ENCODE data around the gene ALK. TPM values are rescaled to one million over a fixed set of nuclear protein-coding genes. Genes with fewer than 3 reads are reported as not detected.

Gene ALK
- total RNA-seq, 6 donors from 2014 or later = 0.17 to 2.1 (median 0.35) TPM

DNA sequence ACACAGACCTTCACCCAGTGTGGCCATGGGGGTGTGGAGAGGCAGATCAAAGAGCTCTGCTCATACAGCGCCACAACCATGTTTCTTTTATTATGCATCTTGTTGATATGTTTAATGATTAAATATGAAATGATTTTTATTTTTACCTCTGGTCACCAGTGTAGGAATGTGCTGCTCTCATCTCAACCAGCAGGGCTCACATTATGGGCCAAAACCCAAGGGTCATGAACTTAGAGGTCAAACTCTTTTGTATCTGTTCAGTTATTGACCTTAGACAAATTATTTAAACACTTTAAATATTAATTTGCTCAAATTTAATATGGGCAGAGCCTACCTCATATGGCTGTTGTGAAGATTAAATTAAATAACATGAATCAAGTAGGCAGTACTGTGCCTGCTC, 386.2 kb downstream of the ALK start:
- no peaks in the 10 kb centered on the region for H3K36me3 ChIP-seq
- ATAC-seq (ENCODE audit: low FRiP score in 2 of 2) = no peak
- TF ChIP-seq EP300 (IDR thresholded peaks at IDR 0.05) = no peak
- no peak for TF ChIP-seq POLR2AphosphoS5 (IDR thresholded peaks at IDR 0.05)
- TF ChIP-seq POLR2A (IDR thresholded peaks at IDR 0.05) = no peak
- TF ChIP-seq, protein P1, sequence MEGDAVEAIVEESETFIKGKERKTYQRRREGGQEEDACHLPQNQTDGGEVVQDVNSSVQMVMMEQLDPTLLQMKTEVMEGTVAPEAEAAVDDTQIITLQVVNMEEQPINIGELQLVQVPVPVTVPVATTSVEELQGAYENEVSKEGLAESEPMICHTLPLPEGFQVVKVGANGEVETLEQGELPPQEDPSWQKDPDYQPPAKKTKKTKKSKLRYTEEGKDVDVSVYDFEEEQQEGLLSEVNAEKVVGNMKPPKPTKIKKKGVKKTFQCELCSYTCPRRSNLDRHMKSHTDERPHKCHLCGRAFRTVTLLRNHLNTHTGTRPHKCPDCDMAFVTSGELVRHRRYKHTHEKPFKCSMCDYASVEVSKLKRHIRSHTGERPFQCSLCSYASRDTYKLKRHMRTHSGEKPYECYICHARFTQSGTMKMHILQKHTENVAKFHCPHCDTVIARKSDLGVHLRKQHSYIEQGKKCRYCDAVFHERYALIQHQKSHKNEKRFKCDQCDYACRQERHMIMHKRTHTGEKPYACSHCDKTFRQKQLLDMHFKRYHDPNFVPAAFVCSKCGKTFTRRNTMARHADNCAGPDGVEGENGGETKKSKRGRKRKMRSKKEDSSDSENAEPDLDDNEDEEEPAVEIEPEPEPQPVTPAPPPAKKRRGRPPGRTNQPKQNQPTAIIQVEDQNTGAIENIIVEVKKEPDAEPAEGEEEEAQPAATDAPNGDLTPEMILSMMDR (IDR thresholded peaks at IDR 0.05) = no peak
- H3K4me3 ChIP-seq = no peak overlapping the region
- no peak overlapping the region for H3K27ac ChIP-seq
- H3K9me3 ChIP-seq = no peaks in the 10 kb centered on the region
- H3K4me1 ChIP-seq = no peaks in the 10 kb centered on the region
- DNase-seq = no peak
- no peaks in the 10 kb centered on the region for H3K27me3 ChIP-seq
- 84 to 95% methylated on average over 1 of the region's 1 CpG for WGBS, 2 donors

DNA sequence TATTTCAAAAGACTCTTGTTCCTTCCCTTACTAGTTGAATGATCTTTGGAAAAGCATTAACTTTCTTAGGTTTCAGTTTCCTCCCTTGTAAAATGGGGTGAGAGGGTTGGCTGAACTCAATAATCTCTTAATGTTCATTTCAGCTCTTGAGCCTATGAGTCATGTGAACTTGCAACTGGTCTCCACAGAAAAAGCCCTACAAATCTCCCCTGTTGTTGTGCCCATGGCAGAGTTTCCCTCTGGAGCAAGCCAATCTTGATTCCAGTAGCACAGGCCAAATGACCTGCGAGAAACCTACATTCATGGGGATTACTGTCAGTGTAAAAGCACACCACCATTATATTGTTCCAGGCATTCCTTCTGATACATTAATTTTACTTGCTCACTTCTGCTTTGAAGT, 388.9 kb downstream of the ALK start:
- H3K4me1 ChIP-seq = no peaks in the 10 kb centered on the region
- TF ChIP-seq POLR2A (IDR thresholded peaks at IDR 0.05) (no peak), EP300 (IDR thresholded peaks at IDR 0.05) (no peak), POLR2AphosphoS5 (IDR thresholded peaks at IDR 0.05) (no peak)
- TF ChIP-seq, protein P1 (IDR thresholded peaks at IDR 0.05) = no peak

DNA sequence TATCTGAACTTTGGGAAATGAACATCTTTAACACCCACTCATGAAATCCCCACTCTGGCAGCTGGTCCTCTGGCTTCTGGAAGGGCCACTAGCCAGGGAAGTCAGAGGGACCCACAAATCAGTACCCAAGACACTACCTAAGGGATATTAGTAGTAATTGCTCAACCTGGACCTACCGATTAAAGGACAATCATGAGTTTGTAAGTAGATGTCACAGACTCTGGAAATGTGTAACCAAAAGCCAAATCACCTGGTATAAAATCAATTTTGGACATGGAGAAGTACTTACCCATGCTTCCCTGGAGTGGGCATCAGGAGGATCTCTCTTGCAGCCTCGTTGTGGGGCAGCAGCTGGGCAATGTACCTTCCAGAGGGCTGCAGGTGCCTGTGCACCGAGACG, 389.8 kb downstream of the ALK start:
- H3K9me3 ChIP-seq = no peaks in the 10 kb centered on the region
- H3K27me3 ChIP-seq = no peaks in the 10 kb centered on the region
- H3K27ac ChIP-seq = no peak overlapping the region
- TF ChIP-seq POLR2A (IDR thresholded peaks at IDR 0.05) (no peak), EP300 (IDR thresholded peaks at IDR 0.05) (no peak), POLR2AphosphoS5 (IDR thresholded peaks at IDR 0.05) (no peak)
- TF ChIP-seq, protein P1 (IDR thresholded peaks at IDR 0.05) = no peak
- no peaks in the 10 kb centered on the region for H3K4me1 ChIP-seq
- 85 to 91% methylated on average over 4 of the region's 4 CpGs for WGBS, 2 donors
- H3K36me3 ChIP-seq = no peaks in the 10 kb centered on the region
- DNase-seq = peak in 1 of 2 donors; percentile 3
- H3K4me3 ChIP-seq = no peak overlapping the region
- ATAC-seq (ENCODE audit: low FRiP score in 2 of 2) = no peak

More for the DNA sequence above, 388.9 kb downstream of the ALK start:
- no peaks in the 10 kb centered on the region for H3K36me3 ChIP-seq
- H3K9me3 ChIP-seq = no peaks in the 10 kb centered on the region
- DNase-seq = no peak
- no peaks in the 10 kb centered on the region for H3K27me3 ChIP-seq
- H3K4me3 ChIP-seq = no peak overlapping the region
- H3K27ac ChIP-seq = no peak overlapping the region
- 76 to 88% methylated on average over 1 of the region's 1 CpG for WGBS, 2 donors
- no peak for ATAC-seq (ENCODE audit: low FRiP score in 2 of 2)

DNA sequence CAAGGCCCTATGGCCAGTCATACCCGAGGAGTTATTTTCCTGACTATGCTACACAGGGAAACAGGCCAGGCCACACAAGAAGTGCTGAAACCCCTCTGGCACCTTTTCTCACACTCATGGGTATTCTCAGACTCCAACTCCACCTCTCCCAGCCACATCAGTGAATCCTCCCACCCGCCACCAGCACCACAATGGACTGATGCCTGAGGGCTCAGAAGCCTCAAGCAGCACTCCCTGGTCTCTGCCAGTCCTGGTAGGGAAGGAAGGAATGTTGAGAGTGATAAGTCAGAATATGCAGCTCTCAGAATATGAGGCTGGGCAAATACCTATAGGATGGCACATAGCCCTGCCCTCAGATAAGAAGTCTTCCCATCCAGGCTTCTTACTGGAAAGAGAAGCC, 391.1 kb downstream of the ALK start:
- H3K9me3 ChIP-seq = no peaks in the 10 kb centered on the region
- H3K27ac ChIP-seq = no peak overlapping the region
- no peak for DNase-seq
- WGBS, 2 donors = 88 to 91% methylated on average over 2 of the region's 2 CpGs
- ATAC-seq (ENCODE audit: low FRiP score in 2 of 2) = no peak
- no peaks in the 10 kb centered on the region for H3K4me1 ChIP-seq
- no peaks in the 10 kb centered on the region for H3K36me3 ChIP-seq
- no peaks in the 10 kb centered on the region for H3K27me3 ChIP-seq
- no peak overlapping the region for H3K4me3 ChIP-seq
- TF ChIP-seq POLR2A (IDR thresholded peaks at IDR 0.05) (no peak), EP300 (IDR thresholded peaks at IDR 0.05) (no peak), POLR2AphosphoS5 (IDR thresholded peaks at IDR 0.05) (no peak)
- TF ChIP-seq, protein P1 (IDR thresholded peaks at IDR 0.05) = no peak

DNA sequence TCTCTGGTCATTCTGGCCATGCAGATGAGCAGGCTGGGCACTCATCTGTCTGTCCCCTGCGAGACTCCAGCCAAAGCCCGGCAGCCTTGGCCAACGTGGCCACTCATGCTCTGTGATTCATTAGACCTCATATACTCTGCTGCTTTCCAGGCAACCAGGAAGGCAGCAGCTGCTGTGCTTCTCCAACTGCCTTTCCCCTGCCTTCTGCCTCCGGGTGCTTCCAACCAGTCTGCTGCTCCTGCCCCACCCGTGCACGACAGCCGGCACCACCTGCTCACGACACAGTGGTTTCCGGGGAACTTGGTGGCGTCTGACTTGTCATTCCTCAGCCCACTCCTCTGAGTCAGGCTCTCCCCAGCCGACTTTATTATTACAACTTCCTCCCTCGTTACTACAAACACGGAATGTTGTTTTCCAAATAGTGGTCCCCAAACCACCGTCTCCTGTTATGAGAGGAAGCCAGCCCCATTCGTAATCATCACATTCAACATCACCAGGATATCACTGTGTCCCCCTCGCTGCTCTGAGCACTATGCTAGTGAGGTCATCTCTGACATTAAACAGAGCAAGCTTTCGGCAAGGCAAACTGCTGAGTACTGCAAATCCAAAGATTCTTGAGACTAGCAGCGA, 392.4 kb downstream of the ALK start:
- Histone ChIP-seq H3K27me3 (no peaks in the 10 kb centered on the region), H3K4me1 (no peaks in the 10 kb centered on the region), H3K27ac (no peak overlapping the region), H3K9me3 (no peaks in the 10 kb centered on the region), H3K36me3 (no peaks in the 10 kb centered on the region), H3K4me3 (no peak overlapping the region)
- 44 to 51% methylated on average over 16 to 18 of the region's 18 CpGs for WGBS, 2 donors
- peak; percentile 39 to 85 for DNase-seq
- TF ChIP-seq EP300 (IDR thresholded peaks at IDR 0.05) (no peak), POLR2AphosphoS5 (IDR thresholded peaks at IDR 0.05) (peak; percentile 74 to 88), POLR2A (IDR thresholded peaks at IDR 0.05) (no peak)
- TF ChIP-seq, protein P1 (IDR thresholded peaks at IDR 0.05) = no peak
- peak; percentile 46 to 48 for ATAC-seq (ENCODE audit: low FRiP score in 2 of 2)
